Measurements from ENCODE around the gene LGALS1. TPM values are rescaled to one million over a fixed set of nuclear protein-coding genes. Genes with fewer than 3 reads are reported as not detected.

LGALS1 gene
- total and polyA plus RNA-seq, 9 of the 15 experiments (the other 6 are each of a cell fraction or from before 2014, with no cell fraction given), result 160 to 800 (median 330) TPM

GRCh38 chr22:37636186-37636948 lies 39.1 kb upstream of the LGALS1 start:
- ATAC-seq, result no peak
- no peak overlapping the region for H3K4me3 ChIP-seq

More at GRCh38 chr22:37636186-37636948, 39.1 kb upstream of the LGALS1 start:
- Histone ChIP-seq H3K9me3 (replicated peaks; ENCODE audit: control insufficient read depth, insufficient read depth, low read depth, low read length) (no peaks in the 10 kb centered on the region), H3K9ac (ENCODE audit: insufficient read depth in 1 of 2, low read depth in 2 of 2, low read length in 2 of 2) (peak overlapping the region; percentile 20 to 81; a peak in 3 of 4 replicates), H3K36me3 (ENCODE audit: control insufficient read depth, insufficient read depth, low read length) (peaks cover 17% of the 10 kb centered on the region; the same call in 2 of the 3 replicates), H3K27ac (ENCODE audit: extremely low read depth, low read depth, low read length) (no peak overlapping the region), H3K27me3 (ENCODE audit: control insufficient read depth in 2 of 2, insufficient read depth in 2 of 2, low read length in 2 of 2) (no peaks in the 10 kb centered on the region), H3K4me2 (ENCODE audit: insufficient read depth, low read length) (no peak overlapping the region), H4K20me1 (replicated peaks; ENCODE audit: control insufficient read depth, insufficient read depth, low read length) (no peaks in the 10 kb centered on the region), H3K79me2 (ENCODE audit: control insufficient read depth, insufficient read depth, low read length) (peaks cover 11% of the 10 kb centered on the region), H3K4me1 (replicated peaks in 1 of 2; ENCODE audit: control insufficient read depth in 2 of 2, insufficient read depth in 2 of 2, low read length in 2 of 2) (peaks cover 45 to 88% of the 10 kb centered on the region in 2 experiments), H3K9me1 (ENCODE audit: control insufficient read depth, insufficient read depth, low read length) (no peaks in the 10 kb centered on the region), H2AFZ (ENCODE audit: low read depth, low read length) (no peak overlapping the region)
- no TSS peak for BruUV-seq (replicated peaks)
- FAIRE-seq (no peak), DNase-seq (ENCODE audit: extremely low read depth in 1 of 4, low spot score in 3 of 4) (peak in 1 of 4 experiments; percentile 27)
- CTCF ChIA-PET (ENCODE audit: low intra/inter-chr PET ratio), result interaction anchor here (0.9 to 1.1 kb wide), 2 partner anchors 45 to 90 kb away, joined by 3 read pairs; no protein-coding TSS in a partner anchor
- in situ Hi-C loops (cut with MboI) (no loop called here), intact Hi-C loops (cut with micrococcal nuclease) (no loop called here)
- no peak for TF ChIP-seq ZNF740 (CRISPR knock-in tag; IDR thresholded peaks at IDR 0.05)
- no peak for TF ChIP-seq ZNF740 (tag; IDR thresholded peaks at IDR 0.05)
- TF ChIP-seq, protein P1, sequence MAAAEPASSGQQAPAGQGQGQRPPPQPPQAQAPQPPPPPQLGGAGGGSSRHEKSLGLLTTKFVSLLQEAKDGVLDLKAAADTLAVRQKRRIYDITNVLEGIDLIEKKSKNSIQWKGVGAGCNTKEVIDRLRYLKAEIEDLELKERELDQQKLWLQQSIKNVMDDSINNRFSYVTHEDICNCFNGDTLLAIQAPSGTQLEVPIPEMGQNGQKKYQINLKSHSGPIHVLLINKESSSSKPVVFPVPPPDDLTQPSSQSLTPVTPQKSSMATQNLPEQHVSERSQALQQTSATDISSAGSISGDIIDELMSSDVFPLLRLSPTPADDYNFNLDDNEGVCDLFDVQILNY (CRISPR knock-in tag; IDR thresholded peaks at IDR 0.05), result no peak
- TF ChIP-seq BHLHE40 (IDR thresholded peaks at IDR 0.05; ENCODE audit: low read length), result no peak
- no peak for TF ChIP-seq MIER1 (IDR thresholded peaks at IDR 0.05; ENCODE audit: low read depth)
- no peak for TF ChIP-seq FOXM1 (IDR thresholded peaks at IDR 0.05; ENCODE audit: low read depth)
- no peak for TF ChIP-seq FOXM1 (CRISPR knock-in tag; IDR thresholded peaks at IDR 0.05; ENCODE audit: low read depth)
- no peak for TF ChIP-seq POLR3G (IDR thresholded peaks at IDR 0.05; ENCODE audit: extremely low read depth, insufficient read length, insufficient replicate concordance)
- TF ChIP-seq, protein P2, sequence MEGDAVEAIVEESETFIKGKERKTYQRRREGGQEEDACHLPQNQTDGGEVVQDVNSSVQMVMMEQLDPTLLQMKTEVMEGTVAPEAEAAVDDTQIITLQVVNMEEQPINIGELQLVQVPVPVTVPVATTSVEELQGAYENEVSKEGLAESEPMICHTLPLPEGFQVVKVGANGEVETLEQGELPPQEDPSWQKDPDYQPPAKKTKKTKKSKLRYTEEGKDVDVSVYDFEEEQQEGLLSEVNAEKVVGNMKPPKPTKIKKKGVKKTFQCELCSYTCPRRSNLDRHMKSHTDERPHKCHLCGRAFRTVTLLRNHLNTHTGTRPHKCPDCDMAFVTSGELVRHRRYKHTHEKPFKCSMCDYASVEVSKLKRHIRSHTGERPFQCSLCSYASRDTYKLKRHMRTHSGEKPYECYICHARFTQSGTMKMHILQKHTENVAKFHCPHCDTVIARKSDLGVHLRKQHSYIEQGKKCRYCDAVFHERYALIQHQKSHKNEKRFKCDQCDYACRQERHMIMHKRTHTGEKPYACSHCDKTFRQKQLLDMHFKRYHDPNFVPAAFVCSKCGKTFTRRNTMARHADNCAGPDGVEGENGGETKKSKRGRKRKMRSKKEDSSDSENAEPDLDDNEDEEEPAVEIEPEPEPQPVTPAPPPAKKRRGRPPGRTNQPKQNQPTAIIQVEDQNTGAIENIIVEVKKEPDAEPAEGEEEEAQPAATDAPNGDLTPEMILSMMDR (IDR thresholded peaks at IDR 0.05 in 2 of 3, conservative IDR thresholded peaks at IDR 0.05 in 1 of 3; ENCODE audit: insufficient read depth in 2 of 3, low read depth in 1 of 3, low read length in 3 of 3), result peak; percentile 27 to 62 (median 29); a peak in 4 of 6 replicates
- TF ChIP-seq, protein P3, sequence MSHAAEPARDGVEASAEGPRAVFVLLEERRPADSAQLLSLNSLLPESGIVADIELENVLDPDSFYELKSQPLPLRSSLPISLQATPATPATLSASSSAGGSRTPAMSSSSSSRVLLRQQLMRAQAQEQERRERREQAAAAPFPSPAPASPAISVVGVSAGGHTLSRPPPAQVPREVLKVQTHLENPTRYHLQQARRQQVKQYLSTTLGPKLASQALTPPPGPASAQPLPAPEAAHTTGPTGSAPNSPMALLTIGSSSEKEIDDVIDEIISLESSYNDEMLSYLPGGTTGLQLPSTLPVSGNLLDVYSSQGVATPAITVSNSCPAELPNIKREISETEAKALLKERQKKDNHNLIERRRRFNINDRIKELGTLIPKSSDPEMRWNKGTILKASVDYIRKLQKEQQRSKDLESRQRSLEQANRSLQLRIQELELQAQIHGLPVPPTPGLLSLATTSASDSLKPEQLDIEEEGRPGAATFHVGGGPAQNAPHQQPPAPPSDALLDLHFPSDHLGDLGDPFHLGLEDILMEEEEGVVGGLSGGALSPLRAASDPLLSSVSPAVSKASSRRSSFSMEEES (CRISPR knock-in tag; IDR thresholded peaks at IDR 0.05), result no peak
- no peak for TF ChIP-seq RUNX1 (IDR thresholded peaks at IDR 0.05; ENCODE audit: low read depth)
- 66% methylated on average over 5 of the region's 6 CpGs for WGBS (ENCODE audit: insufficient coverage, low coverage, missing lambda C conversion rate)
- POLR2A ChIA-PET, result interaction anchor here (0.6 to 2.5 kb wide), 5 partner anchors 9 to 102 kb away, joined by 3 to 12 read pairs (median 3); no protein-coding TSS in a partner anchor

All from K562 (cell line).